OCI-LY7 (cell line): ENCODE results near the gene LFNG. TPM values are rescaled to one million over a fixed set of nuclear protein-coding genes. Genes with fewer than 3 reads are reported as not detected.
"Not testable (repeated sequence)": the region's sequence is repeated elsewhere in the genome, so short reads cannot be mapped to it uniquely, and the experiment has no call there.

Experiments
- BruUV-seq: library from RNA; stranded (reverse); fragments of 400-500 nt; replicated peaks from 2 replicates; lab custom pipeline; 2021; lab: Mats Ljungman, UMichigan
- CTCF ChIA-PET: fragments of 300-600 bp; sonication (Branson Sonifier 250); formaldehyde crosslinking; loops from one replicate; lab custom pipeline; 2022; ENCODE audit warnings: antibody characterized with exemption; ENCODE audit not compliant: unreplicated experiment; lab: Charles Lee
- POLR2A ChIA-PET: fragments of 300-600 bp; sonication (Branson Sonifier 250); formaldehyde crosslinking; loops from one replicate; lab custom pipeline; 2022; ENCODE audit warnings: antibody characterized with exemption; lab: Charles Lee
- DNase-seq: peaks from one replicate; pipeline ENCODE4 v3.0.0-alpha.2; 2015; ENCODE audit warnings: low spot score
- H2AFZ ChIP-seq: fragments of 200-600 bp; sonication (generic), shearing (Covaris generic); 2 replicates; pipeline ENCODE4 v1.6.1; 2014; ENCODE audit warnings: mild to moderate bottlenecking, antibody characterized with exemption, low read length, moderate library complexity
- H3K27ac ChIP-seq: fragments of 200-600 bp; sonication (generic); 2 replicates; pipeline ENCODE4 v1.5.1; 2014; ENCODE audit warnings: mixed run types, low read depth, mild to moderate bottlenecking, moderate library complexity, low read length, inconsistent platforms; ENCODE audit not compliant: poor library complexity, severe bottlenecking
- H3K36me3 ChIP-seq: fragments of 200-600 bp; sonication (generic); 2 replicates; pipeline ENCODE4 v1.6.1; 2014; ENCODE audit warnings: mild to moderate bottlenecking, antibody characterized with exemption, low read length, moderate library complexity, mixed read lengths; ENCODE audit not compliant: insufficient read depth
- H3K4me1 ChIP-seq: fragments of 200-600 bp; sonication (generic); 2 replicates; pipeline ENCODE4 v1.5.1; 2014; ENCODE audit warnings: mild to moderate bottlenecking, low read length; ENCODE audit not compliant: insufficient read depth, poor library complexity, severe bottlenecking
- H3K4me2 ChIP-seq: fragments of 200-600 bp; sonication (generic); 2 replicates; pipeline ENCODE4 v1.6.1; 2014; ENCODE audit warnings: mild to moderate bottlenecking, low read length
- H3K4me3 ChIP-seq: fragments of 200-600 bp; sonication (generic); 2 replicates; pipeline ENCODE4 v1.5.1; 2014; ENCODE audit warnings: mild to moderate bottlenecking, low read depth, low read length; ENCODE audit not compliant: poor library complexity, severe bottlenecking
- H3K79me2 ChIP-seq: fragments of 200-600 bp; sonication (generic); 2 replicates; pipeline ENCODE4 v1.6.1; 2016; ENCODE audit warnings: low read depth, mild to moderate bottlenecking, low read length, moderate library complexity, mixed read lengths; ENCODE audit not compliant: insufficient read depth
- H3K9me2 ChIP-seq: fragments of 200-600 bp; sonication (generic); 2 replicates; pipeline ENCODE4 v1.6.1; 2016; ENCODE audit warnings: mild to moderate bottlenecking, low read length, mixed read lengths; ENCODE audit not compliant: insufficient read depth
- H3K9me3 ChIP-seq: fragments of 200-600 bp; sonication (generic); 2 replicates; pipeline ENCODE4 v1.6.1; 2014; ENCODE audit warnings: mild to moderate bottlenecking, mixed run types, low read length, mixed read lengths
- H4K20me1 ChIP-seq: fragments of 200-600 bp; sonication (generic); 2 replicates; pipeline ENCODE4 v1.6.1; 2014; ENCODE audit warnings: mild to moderate bottlenecking, antibody characterized with exemption, low read length, moderate library complexity, mixed read lengths; ENCODE audit not compliant: insufficient read depth
- CTCF ChIP-seq: fragments of 200-600 bp; sonication (generic); conservative IDR thresholded peaks from 2 replicates; pipeline ENCODE4 v1.5.1; 2014; ENCODE audit warnings: mild to moderate bottlenecking, antibody characterized with exemption, low read length, moderate library complexity, mixed read lengths
- EZH2phosphoT487 ChIP-seq: fragments of 200-600 bp; sonication (generic); IDR thresholded peaks from 2 replicates; pipeline ENCODE4 v1.6.1; 2018; ENCODE audit warnings: low read depth, borderline replicate concordance, mild to moderate bottlenecking, mixed run types, antibody characterized with exemption, low read length, moderate library complexity, mixed read lengths
- intact Hi-C: fragments of 100-400 bp; cut with micrococcal nuclease; formaldehyde crosslinking; loops from one replicate; pipeline ENCODE4 v1.10.0; 2022; ENCODE audit not compliant: unreplicated experiment
- total RNA-seq, 2 experiments: library from RNA; depleted of rRNA in 1 of 2; stranded (reverse); fragments of >200 nt in 1 of 2; shearing (Covaris generic) in 1 of 2; gene quantifications; 2 replicates each; pipeline ENCODE4 v1.2.3, GENCODE V29; 2014 to 2022

LFNG gene
- total RNA-seq, 2 experiments from 2014 or later, result 1.2 to 2.1 TPM

GRCh38 chr7:2533566-2533965, 14.0 kb downstream of the LFNG start:
- POLR2A ChIA-PET, CTCF ChIA-PET, BruUV-seq: not testable (repeated sequence)

GRCh38 chr7:2534214-2534613, 14.6 kb downstream of the LFNG start:
- intact Hi-C loops, CTCF ChIA-PET: not testable (repeated sequence)

More at GRCh38 chr7:2533566-2533965, 14.0 kb downstream of the LFNG start:
- H4K20me1 ChIP-seq, H3K9me2 ChIP-seq, H3K9me3 ChIP-seq, H3K27ac ChIP-seq, H3K79me2 ChIP-seq, intact Hi-C loops, H3K4me3 ChIP-seq, H3K36me3 ChIP-seq, H3K4me2 ChIP-seq, DNase-seq, H2AFZ ChIP-seq: not testable (repeated sequence)
- peaks cover 24% of the 10 kb centered on the region for H3K4me1 ChIP-seq

DNA sequence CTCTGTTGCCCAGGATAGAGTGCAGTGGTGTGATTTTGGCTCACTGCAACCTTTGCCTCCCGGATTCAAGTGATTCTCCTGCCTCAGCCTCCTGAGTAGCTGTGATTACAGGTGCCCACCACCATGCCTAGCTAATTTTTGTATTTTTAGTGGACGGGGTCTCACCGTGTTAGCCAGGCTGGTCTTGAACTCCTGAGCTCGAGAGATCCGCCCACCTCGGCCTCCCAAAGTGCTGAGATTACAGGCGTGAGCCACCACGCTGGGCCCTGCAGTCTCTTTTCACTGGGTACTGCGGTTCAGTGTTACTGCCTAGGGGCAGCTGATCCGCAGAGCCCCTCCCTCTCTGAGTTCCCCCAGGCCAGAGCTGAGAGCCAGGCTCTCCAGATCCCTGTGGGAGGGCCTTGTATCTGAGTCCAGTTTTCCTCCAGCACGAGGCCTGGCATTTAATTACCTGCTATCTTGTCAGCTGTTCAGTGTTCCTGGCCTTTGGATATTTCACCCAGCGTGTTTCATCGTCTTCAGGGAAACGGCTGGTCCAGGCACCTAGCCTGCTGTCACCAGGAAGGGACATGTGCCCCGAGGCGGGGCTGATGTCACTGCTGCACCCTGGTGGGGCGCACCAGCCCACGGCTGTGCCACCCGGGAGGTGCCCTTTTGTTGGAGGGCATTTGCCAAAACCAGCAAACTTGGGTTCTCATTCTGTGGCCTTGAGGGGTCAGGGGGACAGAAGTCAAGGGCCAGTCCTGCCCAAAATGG, 16.5 kb downstream of the LFNG start:
- BruUV-seq, DNase-seq, H3K9me2 ChIP-seq, H3K9me3 ChIP-seq, intact Hi-C loops, H3K4me1 ChIP-seq, H3K4me2 ChIP-seq, H2AFZ ChIP-seq, H3K27ac ChIP-seq, H4K20me1 ChIP-seq, H3K4me3 ChIP-seq, CTCF ChIA-PET, H3K79me2 ChIP-seq: not testable (repeated sequence)
- POLR2A ChIA-PET, result interaction anchor here (0.6 to 0.7 kb wide), 2 partner anchors 147 to 701 kb away, joined by 3 to 4 read pairs; no protein-coding TSS in a partner anchor
- peaks cover 24% of the 10 kb centered on the region for H3K36me3 ChIP-seq

More at GRCh38 chr7:2534214-2534613, 14.6 kb downstream of the LFNG start:
- H3K9me3 ChIP-seq, H3K4me3 ChIP-seq, H3K79me2 ChIP-seq, BruUV-seq, H4K20me1 ChIP-seq, H3K27ac ChIP-seq, H3K4me2 ChIP-seq, H3K9me2 ChIP-seq, POLR2A ChIA-PET, DNase-seq, H2AFZ ChIP-seq: not testable (repeated sequence)
- H3K4me1 ChIP-seq, result peaks cover 18% of the 10 kb centered on the region
- peaks cover 15% of the 10 kb centered on the region for H3K36me3 ChIP-seq

DNA sequence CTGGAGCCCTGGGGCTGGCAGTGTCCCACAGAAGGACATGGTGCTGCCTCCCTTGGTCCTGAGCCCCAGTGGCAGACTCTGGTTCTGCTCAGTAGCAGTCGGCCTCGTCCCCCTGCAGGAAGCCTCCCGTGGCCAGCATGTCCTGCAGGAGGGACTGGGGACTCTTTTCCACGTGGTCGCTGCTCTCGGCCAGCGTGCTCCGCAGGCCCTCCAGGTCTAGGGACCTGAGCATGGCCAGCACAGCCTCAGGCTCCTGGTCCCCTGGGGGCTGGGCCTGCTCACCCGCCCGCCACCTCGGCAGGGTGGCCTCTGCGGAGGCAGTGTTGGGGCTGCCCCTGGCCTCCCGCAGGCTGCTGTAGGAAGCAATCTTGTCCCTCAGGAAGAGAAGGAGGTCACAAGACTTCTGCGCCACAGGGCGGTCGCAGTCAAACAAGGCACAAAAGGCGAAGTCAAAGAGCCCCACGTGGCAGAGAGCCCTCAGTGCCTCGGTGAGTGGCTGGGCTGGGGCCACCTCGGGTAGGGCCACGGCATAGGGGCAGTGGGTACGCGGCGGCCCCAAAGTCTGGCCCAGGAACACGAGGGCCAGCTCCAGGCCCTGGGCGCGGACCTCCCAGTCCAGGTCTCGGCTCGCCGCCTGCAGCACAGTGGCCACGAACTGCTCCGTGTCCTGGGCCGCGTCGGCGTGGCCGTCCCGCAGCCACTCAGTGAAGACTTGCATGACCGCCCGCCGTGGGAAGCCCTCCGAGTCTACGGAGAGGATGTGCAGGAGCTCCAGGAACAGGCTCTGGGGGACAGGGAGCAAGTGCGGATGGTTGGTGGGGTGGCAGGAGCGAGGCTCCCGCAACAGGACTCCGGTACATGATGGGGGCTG, 18.6 kb downstream of the LFNG start:
- Histone ChIP-seq H3K4me2 (no peak overlapping the region), H3K4me3 (no peak overlapping the region), H3K4me1 (no peaks in the 10 kb centered on the region), H3K36me3 (peaks cover 36% of the 10 kb centered on the region), H3K79me2 (no peaks in the 10 kb centered on the region), H3K9me2 (no peaks in the 10 kb centered on the region), H3K9me3 (no peaks in the 10 kb centered on the region), H4K20me1 (no peaks in the 10 kb centered on the region), H3K27ac (no peak overlapping the region), H2AFZ (no peak overlapping the region)
- no peak for DNase-seq
- ChIA-PET POLR2A (interaction anchor here (1.2 kb wide), 1 partner anchor 15 kb away, joined by 3 read pairs; no protein-coding TSS in a partner anchor), CTCF (no interaction called here)
- intact Hi-C loops, result no loop called here
- TSS peak; percentile 91 for BruUV-seq
- TF ChIP-seq CTCF (no peak), EZH2phosphoT487 (no peak)
